ENCODE measurements around the gene MARVELD2. TPM values are rescaled to one million over a fixed set of nuclear protein-coding genes. Genes with fewer than 3 reads are reported as not detected.

MARVELD2 gene
- total RNA-seq, 1 donor from 2014 or later, result 0.62 TPM

- DNase-seq (ENCODE audit: low spot score), result no peak
- intact Hi-C loops (cut with DNase I), result no loop called here
These were observed 70.6 kb downstream of the MARVELD2 start for GRCh38 chr5:69485471-69485870.

GRCh38 chr5:69489246-69489645 lies 74.3 kb downstream of the MARVELD2 start:
- intact Hi-C loops (cut with DNase I), result no loop called here
- no peak for DNase-seq (ENCODE audit: low spot score)

GRCh38 chr5:69491027-69491426 lies 76.1 kb downstream of the MARVELD2 start:
- intact Hi-C loops (cut with DNase I), result no loop called here
- no peak for DNase-seq (ENCODE audit: low spot score)

- intact Hi-C loops (cut with DNase I), result no loop called here
- no peak for DNase-seq (ENCODE audit: low spot score)
These were observed 77.0 kb downstream of the MARVELD2 start for GRCh38 chr5:69491838-69492390.

GRCh38 chr5:69492391-69492922 lies 77.5 kb downstream of the MARVELD2 start, which contains the start of gene OCLN:
Gene OCLN, plus strand, starts transcription at chr5:69492790. Its CDS starts 11,455 bp downstream, at chr5:69504245.
- DNase-seq (ENCODE audit: low spot score), result no peak
- intact Hi-C loops (cut with DNase I), result no loop called here

GRCh38 chr5:69492923-69493395 lies 78.0 kb downstream of the MARVELD2 start:
- no peak for DNase-seq (ENCODE audit: low spot score)
- intact Hi-C loops (cut with DNase I), result no loop called here

GRCh38 chr5:69493396-69494133 lies 78.6 kb downstream of the MARVELD2 start:
- DNase-seq (ENCODE audit: low spot score), result no peak

More at GRCh38 chr5:69493396-69494133, 78.6 kb downstream of the MARVELD2 start:
- intact Hi-C loops (cut with DNase I), result no loop called here

Other genes with a start within 250 kb of the MARVELD2 start
- gene CCNB1, start 248.0 kb upstream of the MARVELD2 start, total RNA-seq, result 2.1 TPM
- gene CENPH, start 225.5 kb upstream of the MARVELD2 start, total RNA-seq, result 2.9 TPM
- 13.3 TPM for gene CDK7, start 180.2 kb upstream of the MARVELD2 start, total RNA-seq
- gene CCDC125, start 82.3 kb upstream of the MARVELD2 start, total RNA-seq, result 2.9 TPM
- 35.1 TPM for gene AK6, start 45.6 kb upstream of the MARVELD2 start, total RNA-seq
- 44.2 TPM for gene TAF9, start 45.6 kb upstream of the MARVELD2 start, total RNA-seq
- gene RAD17, start 45.3 kb upstream of the MARVELD2 start, total RNA-seq, result 22.0 TPM
- gene OCLN, start 77.7 kb downstream of the MARVELD2 start, total RNA-seq, result 0.51 TPM
- gene GTF2H2C, start 145.1 kb downstream of the MARVELD2 start, total RNA-seq, result 11.1 TPM